Testis (tissue), 2 donors: ENCODE results near the gene BHLHE40.

Source experiments
- CTCF ChIP-seq, 3 experiments: fragments of 450-650 bp in 2 of 3; fragments of 200-600 bp in 1 of 3; sonication (generic) in 1 of 3; IDR thresholded peaks; one replicate each; pipeline ENCODE4 v1.5.1; 2016 to 2019; ENCODE audit warnings: antibody characterized with exemption in 3 of 3, mild to moderate bottlenecking in 2 of 3, moderate library complexity in 1 of 3
- POLR2A ChIP-seq: fragments of 450-650 bp; IDR thresholded peaks from one replicate; pipeline ENCODE4 v1.6.1; 2017; ENCODE audit warnings: antibody characterized with exemption, mild to moderate bottlenecking, moderate library complexity

- no peak for TF ChIP-seq CTCF (IDR thresholded peaks at IDR 0.05)
- no peak for TF ChIP-seq POLR2A
Observed at GRCh38 chr3:4987538-4988296, 8.5 kb downstream of the BHLHE40 start.
